Left colon (tissue), 2 donors: Measurements from ENCODE around the gene ADGRD2. TPM values are rescaled to one million over a fixed set of nuclear protein-coding genes. Genes with fewer than 3 reads are reported as not detected.
A peak's percentile ranks its signal among the peaks of the same experiment; 100 is the strongest.

Experiments
- ATAC-seq: fragments of 200-7000 bp; cut with Tn5 transposase; one replicate; pipeline ENCODE4 v1.9.1; 2020; ENCODE audit warnings: mild to moderate bottlenecking, moderate library complexity
- DNase-seq, 2 donors: peaks; one replicate each; pipeline ENCODE4 v3.0.0-alpha.2; 2020
- intact Hi-C, 2 donors: fragments of 100-400 bp; cut with DNase I in 1 of 2; cut with micrococcal nuclease in 1 of 2; formaldehyde crosslinking; loops; one replicate each; pipeline versions ENCODE4 v1.11.2 to v1.14.0; 2022; cut with DNase I, micrococcal nuclease
- total RNA-seq, 2 donors: library from RNA; stranded (reverse); fragmentation: NEBNext Ultra II Directional; extraction: Animal tissue kit (Norgen Biotek cat#: 25700); gene quantifications; one replicate each; pipeline ENCODE4 v1.2.1, GENCODE V29; 2021
- donor health status: DM: no; HTN: no; CAD: no.
- donor health status: DM: yes; HTN: yes; CAD: no.

ADGRD2 gene
- total RNA-seq, 2 donors from 2014 or later: not detected

- intact Hi-C loops: no loop called here
- no peak for DNase-seq
- no peak for ATAC-seq
These were observed 39.8 kb downstream of the ADGRD2 start for GRCh38 chr9:124490004-124490403.

- DNase-seq (no peak), ATAC-seq (no peak)
- intact Hi-C loops: no loop called here
These were observed 41.1 kb downstream of the ADGRD2 start for GRCh38 chr9:124491049-124491975.

GRCh38 chr9:124492818-124493217, 42.6 kb downstream of the ADGRD2 start:
- no peak for ATAC-seq
- no peak for DNase-seq
- intact Hi-C loops: no loop called here

GRCh38 chr9:124493218-124493617, 43.0 kb downstream of the ADGRD2 start:
- DNase-seq: no peak
- ATAC-seq: no peak
- intact Hi-C loops: no loop called here

- ATAC-seq: no peak
- intact Hi-C loops: no loop called here
- DNase-seq: no peak
These were observed 43.7 kb downstream of the ADGRD2 start for GRCh38 chr9:124493794-124494479.

GRCh38 chr9:124495126-124496074, 45.1 kb downstream of the ADGRD2 start:
- ATAC-seq (no peak), DNase-seq (no peak)
- intact Hi-C loops: no loop called here

- ATAC-seq (no peak), DNase-seq (no peak)
- intact Hi-C loops: no loop called here
These were observed 45.8 kb downstream of the ADGRD2 start for GRCh38 chr9:124496075-124496449.

- ATAC-seq: no peak
- no peak for DNase-seq
- intact Hi-C loops: no loop called here
These were observed 46.2 kb downstream of the ADGRD2 start for GRCh38 chr9:124496463-124496862.

GRCh38 chr9:124497441-124497840, 47.2 kb downstream of the ADGRD2 start:
- ATAC-seq (no peak), DNase-seq (no peak)
- intact Hi-C loops: no loop called here

GRCh38 chr9:124498040-124498439, 47.8 kb downstream of the ADGRD2 start:
- DNase-seq (no peak), ATAC-seq (no peak)
- intact Hi-C loops: no loop called here

GRCh38 chr9:124498499-124499146, 48.4 kb downstream of the ADGRD2 start:
- ATAC-seq (no peak), DNase-seq (no peak)
- intact Hi-C loops: no loop called here

GRCh38 chr9:124499216-124499615, 49.0 kb downstream of the ADGRD2 start:
- intact Hi-C loops: no loop called here

GRCh38 chr9:124500028-124500795, 50.0 kb downstream of the ADGRD2 start:
- intact Hi-C loops: no loop called here
- ATAC-seq (no peak), DNase-seq (no peak)

More at GRCh38 chr9:124499216-124499615, 49.0 kb downstream of the ADGRD2 start:
- ATAC-seq (no peak), DNase-seq (no peak)

- ATAC-seq: no peak
- no peak for DNase-seq
- intact Hi-C loops: no loop called here
These were observed 50.8 kb downstream of the ADGRD2 start for GRCh38 chr9:124500796-124501611.

- DNase-seq: no peak
- intact Hi-C loops: no loop called here
- no peak for ATAC-seq
These were observed 51.6 kb downstream of the ADGRD2 start for GRCh38 chr9:124501771-124502320.

GRCh38 chr9:124502711-124503702, 52.8 kb downstream of the ADGRD2 start:
- peak; percentile 29 for ATAC-seq
- no peak for DNase-seq
- intact Hi-C loops: no loop called here
